T-cell (primary cell): ENCODE data around the gene CAGE1. TPM values are rescaled to one million over a fixed set of nuclear protein-coding genes. Genes with fewer than 3 reads are reported as not detected.

Experiments
- ATAC-seq, 4 experiments: fragments of 200-7000 bp in 3 of 4; fragments of 150-1000 bp in 1 of 4; cut with Tn5 transposase; replicated peaks in 1 of 4; 1 replicate in 3 of 4; 2 replicates in 1 of 4; pipeline ENCODE4 v1.10.0; 2021; ENCODE audit warnings: moderate library complexity in 3 of 4, mild to moderate bottlenecking in 2 of 4, moderate number of reproducible peaks in 1 of 4
- CTCF ChIA-PET, 2 donors: fragments of 300-600 bp; sonication (Branson Sonifier 250); formaldehyde crosslinking; loops; one replicate each; lab custom pipeline; 2022; ENCODE audit warnings: antibody characterized with exemption in 2 of 2; lab: Charles Lee
- POLR2A ChIA-PET, 2 donors: fragments of 300-600 bp; sonication (Branson Sonifier 250); formaldehyde crosslinking; loops; one replicate each; lab custom pipeline; 2022; ENCODE audit warnings: antibody characterized with exemption in 2 of 2; lab: Charles Lee
- DNase-seq, 35 experiments: peaks; one replicate each; pipeline versions ENCODE4 v3.0.0 to v3.0.0-alpha.2; 2013 to 2023
- H3K27ac ChIP-seq: one replicate; pipeline ENCODE4 v1.5.1; 2013; ENCODE audit warnings: low read length
- H3K27me3 ChIP-seq, 2 experiments: replicated peaks in 1 of 2; 1 replicate in 1 of 2; 2 replicates in 1 of 2; pipeline versions ENCODE4 v1.6.1 to v1.7.0; 2013; ENCODE audit warnings: low read length in 1 of 2, mixed read lengths in 1 of 2; ENCODE audit not compliant: control insufficient read depth in 2 of 2, insufficient read depth in 2 of 2; ENCODE audit errors: extremely low read depth in 1 of 2
- H3K36me3 ChIP-seq, 2 donors: 1 replicate in 1 of 2; 2 replicates in 1 of 2; pipeline versions ENCODE4 v1.6.1 to v1.7.0; 2013; ENCODE audit warnings: low read length in 1 of 2; ENCODE audit not compliant: control insufficient read depth in 2 of 2, insufficient read depth in 1 of 2; ENCODE audit errors: extremely low read depth in 1 of 2
- H3K4me1 ChIP-seq, 2 experiments: 1 replicate in 1 of 2; 2 replicates in 1 of 2; pipeline versions ENCODE4 v1.6.1 to v1.7.0; 2013; ENCODE audit warnings: low read length in 2 of 2, mixed read lengths in 1 of 2; ENCODE audit not compliant: insufficient read depth in 2 of 2, control insufficient read depth in 1 of 2; ENCODE audit errors: extremely low read depth in 1 of 2
- H3K4me3 ChIP-seq, 2 donors: 1 replicate in 1 of 2; 2 replicates in 1 of 2; pipeline versions ENCODE4 v1.5.1 to v1.7.0; 2013; ENCODE audit warnings: mild to moderate bottlenecking in 2 of 2, low read length in 1 of 2, moderate library complexity in 1 of 2; ENCODE audit not compliant: control insufficient read depth in 1 of 2; ENCODE audit errors: extremely low read depth in 1 of 2
- H3K9me3 ChIP-seq: 2 replicates; pipeline ENCODE4 v1.7.0; 2013
- H3K27ac Mint-ChIP-seq, 2 donors: one replicate each; pipeline ENCODE4 v1.8.0; 2020 to 2021; ENCODE audit warnings: mild to moderate bottlenecking in 2 of 2, mixed read lengths in 2 of 2
- H3K27me3 Mint-ChIP-seq, 2 donors: one replicate each; pipeline ENCODE4 v1.8.0; 2021 to 2022; ENCODE audit warnings: mixed read lengths in 2 of 2
- H3K36me3 Mint-ChIP-seq: one replicate; pipeline ENCODE4 v1.8.0; 2021; ENCODE audit warnings: mixed read lengths
- H3K4me1 Mint-ChIP-seq, 3 donors: one replicate each; pipeline ENCODE4 v1.8.0; 2020 to 2022; ENCODE audit warnings: mixed read lengths in 3 of 3, mild to moderate bottlenecking in 1 of 3
- H3K4me3 Mint-ChIP-seq, 3 donors: one replicate each; pipeline ENCODE4 v1.8.0; 2020 to 2022; ENCODE audit warnings: mild to moderate bottlenecking in 3 of 3, mixed read lengths in 3 of 3, moderate library complexity in 3 of 3
- H3K9me3 Mint-ChIP-seq, 3 donors: one replicate each; pipeline ENCODE4 v1.8.0; 2020 to 2022; ENCODE audit warnings: mixed read lengths in 3 of 3
- WGBS: methylation state at CpG from one replicate; pipeline ENCODE4 v1.1.5; 2013; ENCODE audit warnings: missing lambda C conversion rate; ENCODE audit not compliant: insufficient coverage; 5-methylcytosine and 5-hydroxymethylcytosine counted together
- total RNA-seq, 35 experiments: library from RNA in 6 of 35; stranded (reverse) in 6 of 35; fragments of 120-200 nt in 1 of 35; gene quantifications; one replicate each; pipeline versions ENCODE4 v1.2.1 to v1.2.4 and lab custom pipeline; 2013 to 2026

The CAGE1 gene
- total RNA-seq, 5 donors from 2014 or later (not counting 1 experiment from before 2014, with no cell fraction given) = 0.09 to 0.75 (median 0.31) TPM; not detected in 1

- H3K27me3 Mint-ChIP-seq = peaks cover 6 to 13% of the 10 kb centered on the region in 2 donors
- no peaks in the 10 kb centered on the region for H3K9me3 ChIP-seq
- 90% methylated on average over 12 of the region's 16 CpGs for WGBS
Measured at GRCh38 chr6:7432391-7433120, 43.0 kb upstream of the CAGE1 start.

GRCh38 chr6:7431674-7432390, 42.3 kb upstream of the CAGE1 start:
- Mint-ChIP-seq H3K27ac (no peak overlapping the region), H3K4me1 (peaks cover 0 to 2% (median 0%) of the 10 kb centered on the region in 3 donors), H3K4me3 (no peak overlapping the region), H3K9me3 (peaks cover 5 to 7% (median 5%) of the 10 kb centered on the region in 3 donors), H3K27me3 (peaks cover 6 to 13% of the 10 kb centered on the region in 2 donors), H3K36me3 (peaks cover 4% of the 10 kb centered on the region)
- no peak overlapping the region for H3K4me3 ChIP-seq
- H3K36me3 ChIP-seq = no peaks in the 10 kb centered on the region
- WGBS = 87% methylated on average over 22 of the region's 24 CpGs
- peaks cover 0 to 21% of the 10 kb centered on the region in 2 experiments for H3K27me3 ChIP-seq
- no peak overlapping the region for H3K27ac ChIP-seq
- DNase-seq (no peak), ATAC-seq (no peak)
- ChIA-PET CTCF (no interaction called here), POLR2A (no interaction called here)
- no peaks in the 10 kb centered on the region for H3K9me3 ChIP-seq
- no peaks in the 10 kb centered on the region for H3K4me1 ChIP-seq

More at GRCh38 chr6:7432391-7433120, 43.0 kb upstream of the CAGE1 start:
- Mint-ChIP-seq H3K4me3 (no peak overlapping the region), H3K27ac (no peak overlapping the region), H3K36me3 (peaks cover 4% of the 10 kb centered on the region), H3K4me1 (peaks cover 0 to 2% (median 0%) of the 10 kb centered on the region in 3 donors), H3K9me3 (peaks cover 5 to 7% (median 5%) of the 10 kb centered on the region in 3 donors)
- H3K27me3 ChIP-seq = peaks cover 0 to 21% of the 10 kb centered on the region in 2 experiments
- no peaks in the 10 kb centered on the region for H3K36me3 ChIP-seq
- no peak overlapping the region for H3K27ac ChIP-seq
- DNase-seq (no peak), ATAC-seq (no peak)
- no peaks in the 10 kb centered on the region for H3K4me1 ChIP-seq
- CTCF ChIA-PET = no interaction called here
- POLR2A ChIA-PET = no interaction called here
- no peak overlapping the region for H3K4me3 ChIP-seq

- ChIA-PET POLR2A (no interaction called here), CTCF (interaction anchor here in 1 of 2 donors (1.0 kb wide), 1 partner anchor 180 kb away, joined by 3 read pairs; no protein-coding TSS in a partner anchor)
- Mint-ChIP-seq H3K4me3 (no peak overlapping the region), H3K27me3 (peaks cover 6 to 13% of the 10 kb centered on the region in 2 donors), H3K9me3 (peaks cover 5 to 7% (median 5%) of the 10 kb centered on the region in 3 donors), H3K36me3 (peaks cover 4% of the 10 kb centered on the region), H3K27ac (no peak overlapping the region), H3K4me1 (peaks cover 0 to 2% (median 0%) of the 10 kb centered on the region in 3 donors)
- no peaks in the 10 kb centered on the region for H3K9me3 ChIP-seq
- DNase-seq = no peak
- ATAC-seq = no peak
- H3K36me3 ChIP-seq = no peaks in the 10 kb centered on the region
- H3K4me3 ChIP-seq = no peak overlapping the region
- H3K27me3 ChIP-seq = peaks cover 0 to 21% of the 10 kb centered on the region in 2 experiments
- no peaks in the 10 kb centered on the region for H3K4me1 ChIP-seq
- no peak overlapping the region for H3K27ac ChIP-seq
- no CpG with 5 or more reads among the region's 8 CpGs for WGBS
Measured at GRCh38 chr6:7431313-7431673, 41.8 kb upstream of the CAGE1 start.

GRCh38 chr6:7426447-7427169, 37.1 kb upstream of the CAGE1 start:
- Mint-ChIP-seq H3K27ac (no peak overlapping the region), H3K4me3 (no peak overlapping the region), H3K4me1 (peaks cover 0 to 2% (median 0%) of the 10 kb centered on the region in 3 donors), H3K36me3 (peaks cover 5% of the 10 kb centered on the region), H3K9me3 (no peaks in the 10 kb centered on the region), H3K27me3 (peaks cover 4% of the 10 kb centered on the region in 2 donors)
- Histone ChIP-seq H3K4me3 (no peak overlapping the region), H3K27me3 (peaks cover 0 to 7% of the 10 kb centered on the region in 2 experiments), H3K27ac (no peak overlapping the region), H3K9me3 (no peaks in the 10 kb centered on the region), H3K36me3 (no peaks in the 10 kb centered on the region), H3K4me1 (no peaks in the 10 kb centered on the region)
- ChIA-PET CTCF (no interaction called here), POLR2A (no interaction called here)
- ATAC-seq = no peak
- no peak for DNase-seq
- 83% methylated on average over 12 of the region's 16 CpGs for WGBS

GRCh38 chr6:7425808-7426190, 36.3 kb upstream of the CAGE1 start:
- H3K4me3 ChIP-seq = no peak overlapping the region
- H3K9me3 Mint-ChIP-seq = no peaks in the 10 kb centered on the region
- no peaks in the 10 kb centered on the region for H3K9me3 ChIP-seq
- H3K36me3 ChIP-seq = no peaks in the 10 kb centered on the region
- DNase-seq (no peak), ATAC-seq (no peak)
- no peak overlapping the region for H3K27ac Mint-ChIP-seq
- peaks cover 0 to 3% of the 10 kb centered on the region in 2 experiments for H3K27me3 ChIP-seq
- no peaks in the 10 kb centered on the region for H3K4me1 Mint-ChIP-seq
- WGBS = 97% methylated on average over 27 of the region's 39 CpGs
- POLR2A ChIA-PET = no interaction called here
- CTCF ChIA-PET = no interaction called here
- no peak overlapping the region for H3K4me3 Mint-ChIP-seq
- H3K36me3 Mint-ChIP-seq = peaks cover 5% of the 10 kb centered on the region
- H3K27me3 Mint-ChIP-seq = no peaks in the 10 kb centered on the region
- H3K4me1 ChIP-seq = no peaks in the 10 kb centered on the region
- H3K27ac ChIP-seq = no peak overlapping the region
